ENCODE results near the gene ANKRD29. TPM values are rescaled to one million over a fixed set of nuclear protein-coding genes. Genes with fewer than 3 reads are reported as not detected.

ANKRD29 gene
- total and polyA plus RNA-seq, 2 donors (not counting 3 experiments of a cell fraction or from before 2014, with no cell fraction given) = 0.03 to 2.6 TPM

- Histone ChIP-seq H3K4me3 (replicated peaks in 1 of 3; ENCODE audit: insufficient read depth in 1 of 3, low read depth in 1 of 3, low read length in 3 of 3) (peak within 1 kb of the TSS; percentile 44 to 76 (median 71)), H3K9ac (replicated peaks; ENCODE audit: extremely low read depth, insufficient read depth, low read length) (peak within 1 kb of the TSS; percentile 100), H3K27me3 (ENCODE audit: control insufficient read depth in 2 of 2, insufficient read depth in 2 of 2, low read length in 2 of 2) (no peaks in the 10 kb centered on the region), H3K9me1 (replicated peaks; ENCODE audit: control insufficient read depth, extremely low read depth, insufficient read depth, low read length) (no peaks in the 10 kb centered on the region), H2AFZ (ENCODE audit: low read depth, low read length) (peak within 1 kb of the TSS; percentile 92), H3K36me3 (ENCODE audit: control insufficient read depth in 2 of 2, extremely low read depth in 1 of 2, insufficient read depth in 2 of 2, low read length in 2 of 2) (no peaks in the 10 kb centered on the region), H3K27ac (ENCODE audit: insufficient read depth, low read depth, low read length) (peak within 1 kb of the TSS; percentile 99), H3K4me1 (ENCODE audit: control insufficient read depth, extremely low read depth, insufficient read depth, low read length) (peaks cover 18% of the 10 kb centered on the region), H3K9me3 (replicated peaks; ENCODE audit: control insufficient read depth, insufficient read depth, low read length) (no peaks in the 10 kb centered on the region), H4K20me1 (replicated peaks; ENCODE audit: control insufficient read depth, extremely low read depth, insufficient read depth, low read length) (no peaks in the 10 kb centered on the region), H3K79me2 (ENCODE audit: control insufficient read depth, insufficient read depth, low read length) (peaks cover 45% of the 10 kb centered on the region), H3K4me2 (ENCODE audit: insufficient read depth, low read length) (peak within 1 kb of the TSS; percentile 90)
- intact Hi-C loops (cut with micrococcal nuclease) = loop anchor here (1.0 kb wide), 1 partner anchor 70 kb away; no protein-coding TSS in a partner anchor
- CTCF ChIA-PET = interaction anchor here (0.8 to 2.5 kb wide), 6 partner anchors 13 to 332 kb away, joined by 3 to 10 read pairs (median 3); partner anchors contain the start of gene RMC1
- dilution Hi-C loops (cut with MboI; ENCODE audit: extremely low pct_ligation_motif_present, low sequenced_read_pairs) = no loop called here
- no TSS peak for BruUV-seq (replicated peaks)
- POLR2A ChIA-PET = interaction anchor here (0.8 kb wide), 1 partner anchor 9 kb away, joined by 3 read pairs; no protein-coding TSS in a partner anchor
- peak; percentile 69 to 87 for TF ChIP-seq CTCF (IDR thresholded peaks at IDR 0.05; ENCODE audit: extremely low read depth in 1 of 2, insufficient read depth in 1 of 2, low read depth in 1 of 2, low read length in 2 of 2)
- TF ChIP-seq POLR2A (IDR thresholded peaks at IDR 0.05; ENCODE audit: low read depth, low read length) = peak; percentile 85
- no peak for TF ChIP-seq JUN (IDR thresholded peaks at IDR 0.05; ENCODE audit: borderline replicate concordance, insufficient read depth, insufficient read length, low read depth)
- TF ChIP-seq MYC (IDR thresholded peaks at IDR 0.05; ENCODE audit: low read depth, low read length) = no peak
- peak; percentile 91 for TF ChIP-seq POLR2AphosphoS5 (IDR thresholded peaks at IDR 0.05; ENCODE audit: insufficient read depth, low read depth, low read length)
- peak; percentile 81 for FAIRE-seq
- DNase-seq (ENCODE audit: low read depth, low spot score) = peak; percentile 91
Measured at GRCh38 chr18:23586249-23587196, 76.2 kb downstream of the ANKRD29 start, which contains the start of gene NPC1. TSS of gene NPC1 (minus strand) at chr18:23586506. CDS start at chr18:23586343, 163 bp downstream.
